Esophagus (tissue), 2 donors: ENCODE measurements around the gene PDE6G. TPM values are rescaled to one million over a fixed set of nuclear protein-coding genes. Genes with fewer than 3 reads are reported as not detected.
A peak's percentile ranks its signal among the peaks of the same experiment; 100 is the strongest.

Experiments
- H3K27ac ChIP-seq, 2 donors: one replicate each; pipeline ENCODE4 v1.5.1; 2013; ENCODE audit warnings: low read depth in 2 of 2, mild to moderate bottlenecking in 2 of 2, inconsistent platforms in 1 of 2, low read length in 1 of 2, moderate library complexity in 1 of 2
- H3K27me3 ChIP-seq, 2 donors: one replicate each; pipeline ENCODE4 v1.6.1; 2013; ENCODE audit warnings: low read length in 2 of 2, control low read depth in 1 of 2, mild to moderate bottlenecking in 1 of 2; ENCODE audit not compliant: insufficient read depth in 2 of 2, control insufficient read depth in 1 of 2
- H3K36me3 ChIP-seq, 2 donors: one replicate each; pipeline ENCODE4 v1.6.1; 2013; ENCODE audit warnings: low read length in 1 of 2; ENCODE audit not compliant: control insufficient read depth in 2 of 2, insufficient read depth in 2 of 2
- H3K4me1 ChIP-seq, 2 donors: one replicate each; pipeline ENCODE4 v1.6.1; 2013; ENCODE audit warnings: low read length in 1 of 2; ENCODE audit not compliant: control insufficient read depth in 2 of 2, insufficient read depth in 2 of 2
- H3K4me3 ChIP-seq, 2 donors: one replicate each; pipeline ENCODE4 v1.5.1; 2013; ENCODE audit warnings: low read length in 2 of 2, mild to moderate bottlenecking in 2 of 2, low read depth in 1 of 2, moderate library complexity in 1 of 2
- H3K9me3 ChIP-seq, 2 donors: one replicate each; pipeline ENCODE4 v1.6.1; 2013; ENCODE audit warnings: mild to moderate bottlenecking in 2 of 2, low read depth in 1 of 2, low read length in 1 of 2, moderate library complexity in 1 of 2; ENCODE audit not compliant: control insufficient read depth in 2 of 2, insufficient read depth in 1 of 2
- WGBS, 2 donors: extraction: QIAGEN DNeasy Blood & Tissue Kit; methylation state at CpG; one replicate each; pipeline ENCODE4 v1.1.7; 2013; 5-methylcytosine and 5-hydroxymethylcytosine counted together
- polyA plus RNA-seq, 2 donors: library from polyadenylated mRNA; stranded (reverse); fragments of 200-250 nt; gene quantifications; one replicate each; pipeline ENCODE4 v1.2.3, GENCODE V29; 2013
- donor health status: healthy with polysubstance abuse.
- donor health status: Bipolar disorder and iron deficiency.

The PDE6G gene
- polyA plus RNA-seq, 2 donors = 0.12 to 0.33 TPM

DNA sequence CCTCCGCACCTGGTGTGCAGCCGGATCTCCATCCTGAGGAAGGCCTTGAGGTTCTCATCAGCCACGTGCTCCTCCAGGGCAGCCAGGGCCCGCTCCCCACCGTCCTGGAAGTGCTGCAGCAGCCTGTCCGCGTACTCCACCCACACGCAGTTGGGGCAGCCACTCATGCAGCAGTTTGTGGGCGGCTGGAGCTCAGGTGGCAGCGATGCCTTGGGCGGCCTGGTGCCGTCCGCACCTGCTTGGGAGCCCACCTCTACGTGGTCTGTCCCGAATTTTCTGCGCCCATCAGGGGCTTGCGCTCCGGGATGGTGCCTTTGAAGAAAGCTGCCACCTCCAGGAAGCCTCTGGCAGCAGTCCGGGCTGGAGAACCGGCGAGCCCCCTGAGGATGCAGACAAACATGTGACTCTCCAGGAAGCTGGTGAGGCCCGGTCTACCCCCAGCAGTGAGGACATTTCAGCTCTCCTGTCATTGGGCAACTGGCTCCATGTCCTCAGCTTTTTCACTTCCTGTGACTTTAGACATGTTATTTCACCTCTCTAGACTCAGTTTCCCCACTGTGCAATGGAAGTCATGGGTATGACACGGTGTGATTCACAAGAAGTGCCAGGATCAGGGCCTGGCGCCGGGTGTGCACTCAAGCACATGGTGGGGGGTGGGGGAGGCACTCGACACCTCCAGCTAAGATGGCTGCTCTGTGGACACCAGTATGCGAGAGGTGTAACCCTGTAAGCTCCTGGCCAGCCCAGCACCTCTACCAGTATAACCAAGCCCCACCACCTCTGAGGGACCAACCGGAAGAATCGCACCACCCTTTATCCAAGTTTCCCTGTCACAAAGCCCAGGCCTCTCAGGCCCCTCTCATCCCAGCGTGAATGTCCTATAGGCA is 9.1 kb upstream of the PDE6G start:
- WGBS, 2 donors = 58 to 59% methylated on average over 30 of the region's 30 CpGs
- peaks cover 6 to 10% of the 10 kb centered on the region in 2 donors for H3K4me1 ChIP-seq
- no peaks in the 10 kb centered on the region for H3K9me3 ChIP-seq
- peak overlapping the region; percentile 89 to 93 for H3K27ac ChIP-seq
- H3K27me3 ChIP-seq = no peaks in the 10 kb centered on the region
- peaks cover 7 to 15% of the 10 kb centered on the region in 2 donors for H3K36me3 ChIP-seq
- peak overlapping the region; percentile 90 to 94 for H3K4me3 ChIP-seq

DNA sequence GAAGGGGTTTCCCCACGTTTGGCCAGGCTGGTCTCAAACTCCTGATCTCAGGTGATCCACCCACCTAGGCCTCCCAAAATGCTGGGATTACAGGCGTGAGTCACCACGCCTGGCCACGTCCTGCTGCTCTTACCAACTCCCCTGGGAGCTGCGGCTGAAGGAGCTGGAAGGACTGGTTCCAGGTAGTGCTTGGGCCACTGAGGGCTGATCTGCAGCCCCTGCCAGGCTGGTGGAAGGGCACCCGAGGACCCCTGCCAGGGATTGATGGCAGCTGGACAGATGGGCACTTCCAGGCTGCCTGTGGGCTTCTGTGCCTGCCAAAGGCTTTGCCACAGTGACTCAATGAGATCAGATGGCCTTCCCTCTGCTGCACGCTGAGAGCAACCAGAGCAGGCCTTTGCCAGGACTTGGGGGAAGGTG is 7.7 kb upstream of the PDE6G start:
- peak overlapping the region; percentile 30 to 78 for H3K27ac ChIP-seq
- H3K4me1 ChIP-seq = peaks cover 6 to 10% of the 10 kb centered on the region in 2 donors
- 59 to 78% methylated on average over 7 of the region's 7 CpGs for WGBS, 2 donors
- H3K36me3 ChIP-seq = peaks cover 0 to 4% of the 10 kb centered on the region in 2 donors
- no peaks in the 10 kb centered on the region for H3K27me3 ChIP-seq
- H3K9me3 ChIP-seq = no peaks in the 10 kb centered on the region
- H3K4me3 ChIP-seq = no peak overlapping the region

DNA sequence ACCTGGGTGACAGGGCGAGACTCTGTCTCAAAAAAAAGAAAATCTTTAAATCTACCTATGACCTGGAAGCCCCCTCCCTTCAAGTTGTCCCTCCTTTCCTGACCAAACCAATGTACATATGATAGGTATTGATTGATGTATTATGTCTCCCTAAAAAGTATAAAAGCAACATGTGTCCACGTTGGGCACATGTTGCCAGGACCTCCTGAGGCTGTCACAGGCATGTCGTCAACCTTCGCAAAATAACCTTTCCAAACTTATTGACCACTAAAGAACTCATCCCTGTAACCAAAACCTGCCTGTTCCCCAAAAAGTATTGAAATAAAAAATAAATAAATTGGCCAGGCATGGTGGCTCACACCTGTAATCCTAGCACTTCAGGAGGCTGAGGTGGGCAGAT is 5.7 kb upstream of the PDE6G start:
- H3K9me3 ChIP-seq = no peaks in the 10 kb centered on the region
- no peak overlapping the region for H3K27ac ChIP-seq
- H3K27me3 ChIP-seq = no peaks in the 10 kb centered on the region
- WGBS, 2 donors = 90 to 91% methylated on average over 4 of the region's 4 CpGs
- H3K4me3 ChIP-seq = no peak overlapping the region
- peaks cover 3 to 10% of the 10 kb centered on the region in 2 donors for H3K4me1 ChIP-seq
- H3K36me3 ChIP-seq = peaks cover 0 to 3% of the 10 kb centered on the region in 2 donors

DNA sequence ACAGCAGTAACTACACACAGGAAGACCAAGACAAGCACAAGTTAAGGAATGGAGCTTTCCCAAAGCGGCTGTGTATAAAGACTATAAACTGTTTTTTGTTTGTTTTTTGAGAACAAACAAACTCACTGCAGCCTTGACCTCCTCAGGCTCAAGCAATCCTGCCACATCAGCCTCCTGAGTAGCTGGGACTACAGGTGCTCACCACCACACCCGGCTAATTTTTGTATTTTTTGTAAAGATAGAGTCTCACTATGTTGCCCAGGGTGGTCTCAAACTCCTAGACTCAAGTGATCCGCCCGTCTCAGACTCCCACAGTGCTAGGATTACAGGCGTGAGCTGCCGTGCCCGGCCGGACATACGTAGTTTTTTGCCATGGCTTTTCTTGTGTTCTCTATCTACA is 4.1 kb upstream of the PDE6G start:
- WGBS, 2 donors = 90 to 91% methylated on average over 9 of the region's 9 CpGs
- Histone ChIP-seq H3K4me1 (peaks cover 2 to 8% of the 10 kb centered on the region in 2 donors), H3K9me3 (no peaks in the 10 kb centered on the region), H3K27me3 (peaks cover 0 to 2% of the 10 kb centered on the region in 2 donors), H3K27ac (peak overlapping the region; percentile 63 to 77), H3K36me3 (peaks cover 0 to 3% of the 10 kb centered on the region in 2 donors), H3K4me3 (no peak overlapping the region)

DNA sequence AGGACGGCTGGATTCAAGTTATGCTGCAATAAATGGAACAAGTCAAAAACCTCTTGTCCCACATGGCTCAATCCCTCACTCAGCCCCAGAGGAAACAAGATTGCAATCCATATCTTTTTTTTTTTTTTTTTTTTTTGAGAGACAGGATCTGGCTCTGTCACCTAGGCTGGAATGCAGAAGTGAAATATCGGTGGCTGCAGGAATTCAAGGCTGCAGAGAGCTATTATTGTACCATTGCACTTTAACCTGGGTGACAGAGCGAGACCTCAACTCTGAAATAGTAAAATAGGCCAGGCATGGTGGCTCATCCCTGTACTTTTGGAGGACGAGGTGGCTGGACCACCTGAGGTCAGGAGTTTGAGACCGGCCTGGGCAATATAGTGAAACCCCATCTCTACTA is 2.7 kb upstream of the PDE6G start:
- H3K9me3 ChIP-seq = no peaks in the 10 kb centered on the region
- no peaks in the 10 kb centered on the region for H3K4me1 ChIP-seq
- H3K27ac ChIP-seq = peak overlapping the region; percentile 48 to 64
- no peaks in the 10 kb centered on the region for H3K36me3 ChIP-seq
- H3K4me3 ChIP-seq = no peak overlapping the region
- 63 to 67% methylated on average over 5 of the region's 5 CpGs for WGBS, 2 donors
- H3K27me3 ChIP-seq = peaks cover 0 to 2% of the 10 kb centered on the region in 2 donors

DNA sequence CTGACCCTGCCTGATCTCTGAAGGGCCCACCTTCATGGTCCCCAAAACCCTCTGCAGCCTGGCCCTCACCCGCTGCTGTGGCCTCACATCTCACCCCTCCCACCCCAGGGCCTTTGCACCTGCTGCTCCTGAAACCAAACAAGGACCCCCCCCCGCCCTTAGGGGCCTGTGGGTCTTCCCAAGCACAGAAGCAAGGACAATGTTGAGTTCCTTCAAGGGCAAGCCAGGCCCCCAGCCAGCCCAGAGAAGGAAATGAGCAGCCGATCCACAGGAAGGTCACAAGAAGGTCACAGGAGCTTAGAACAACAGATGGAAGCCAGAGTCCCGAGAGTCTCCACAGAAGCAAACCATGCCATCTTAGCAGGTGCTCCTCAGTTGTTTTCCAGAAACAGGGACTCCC is 493 bp upstream of the PDE6G start:
- H3K4me1 ChIP-seq = no peaks in the 10 kb centered on the region
- peaks cover 0 to 2% of the 10 kb centered on the region in 2 donors for H3K27me3 ChIP-seq
- 53 to 81% methylated on average over 4 of the region's 4 CpGs for WGBS, 2 donors
- H3K27ac ChIP-seq = no peak overlapping the region
- H3K36me3 ChIP-seq = no peaks in the 10 kb centered on the region
- H3K4me3 ChIP-seq = no peak overlapping the region
- no peaks in the 10 kb centered on the region for H3K9me3 ChIP-seq

DNA sequence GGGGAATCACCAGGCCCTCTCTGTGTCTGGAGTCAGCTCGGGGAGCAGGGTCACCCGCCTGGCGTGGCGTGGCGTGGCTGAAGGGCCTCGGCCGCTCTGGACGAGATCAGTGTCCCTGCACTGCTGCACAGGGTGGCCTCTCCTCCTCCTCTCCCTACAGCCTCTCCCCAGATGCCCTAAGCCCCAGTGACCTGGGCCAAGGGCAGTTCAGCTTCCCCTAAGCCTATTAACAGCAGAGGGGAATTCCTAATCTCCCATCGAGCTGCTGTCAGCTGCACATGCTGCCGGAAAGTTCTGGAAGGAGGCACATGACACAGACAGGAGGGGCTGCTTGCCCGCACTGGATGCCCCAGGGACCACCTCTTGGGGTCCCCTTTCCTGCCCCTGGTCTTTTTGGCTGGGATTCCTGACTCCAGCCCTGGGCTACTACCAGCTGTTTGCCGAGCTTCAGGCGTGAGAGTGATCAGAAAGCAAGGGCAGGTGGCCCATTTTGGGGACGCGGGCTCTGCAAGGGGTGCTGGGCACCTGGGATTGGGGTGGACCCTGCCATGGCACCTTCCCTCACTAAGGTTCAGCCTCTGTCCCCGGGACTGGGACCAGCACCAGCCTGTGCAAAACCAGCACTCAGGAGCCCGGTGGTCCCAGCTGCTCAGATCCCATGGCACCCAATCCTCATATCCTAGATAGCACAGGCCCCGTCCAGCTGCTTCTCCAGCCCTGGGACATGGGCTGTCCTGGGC is 794 bp downstream of the PDE6G start:
- Histone ChIP-seq H3K9me3 (no peaks in the 10 kb centered on the region), H3K4me1 (no peaks in the 10 kb centered on the region), H3K27me3 (peaks cover 0 to 2% of the 10 kb centered on the region in 2 donors), H3K27ac (no peak overlapping the region), H3K36me3 (no peaks in the 10 kb centered on the region), H3K4me3 (no peak overlapping the region)
- WGBS, 2 donors = 71 to 77% methylated on average over 16 to 18 of the region's 18 CpGs

DNA sequence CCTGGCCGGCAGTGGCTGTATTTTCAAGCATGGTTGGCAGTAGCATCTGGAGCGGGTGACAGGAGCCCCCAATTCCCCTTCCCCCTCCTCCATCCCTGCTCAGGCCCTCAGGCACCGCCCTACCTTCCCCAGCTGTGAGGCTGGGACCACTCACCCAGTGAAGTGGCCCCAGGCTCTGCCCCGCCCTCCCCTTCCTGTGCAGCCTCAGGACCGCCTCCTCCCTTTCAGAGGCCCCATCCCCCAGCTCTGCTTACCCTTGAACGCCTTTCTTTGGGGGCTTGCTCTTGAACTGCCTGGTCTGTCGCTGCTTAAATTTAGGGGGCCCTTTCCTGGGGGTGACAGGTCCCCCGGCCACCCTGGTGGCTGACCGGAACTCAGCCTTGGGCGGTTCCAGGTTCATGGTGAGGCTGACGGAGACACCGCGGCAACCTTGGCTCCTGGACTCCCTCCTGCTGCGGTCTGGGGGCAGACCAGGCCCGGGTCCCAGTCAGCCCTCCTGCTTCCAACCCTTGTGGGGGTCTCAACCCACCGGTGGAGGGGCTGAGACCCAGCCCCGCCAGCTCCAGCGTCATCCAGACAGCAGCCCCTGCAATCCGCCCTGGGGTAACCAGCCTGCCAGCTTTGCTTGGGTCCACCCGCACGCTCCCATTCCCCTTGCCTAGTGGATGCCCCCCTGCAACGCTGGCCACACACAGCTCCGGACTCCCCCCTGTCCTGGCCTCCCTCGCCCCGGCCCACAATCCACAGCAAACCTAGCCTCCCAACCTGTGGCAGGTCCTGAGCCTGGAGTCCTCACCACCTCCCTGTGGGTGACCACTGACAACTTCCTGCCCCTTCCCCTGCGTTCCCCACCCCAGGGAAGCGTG is 3.2 kb downstream of the PDE6G start:
- H3K4me1 ChIP-seq = peaks cover 0 to under 1% of the 10 kb centered on the region in 2 donors
- H3K27ac ChIP-seq = no peak overlapping the region
- WGBS, 2 donors = 28 to 38% methylated on average over 27 of the region's 27 CpGs
- peaks cover 0 to 7% of the 10 kb centered on the region in 2 donors for H3K9me3 ChIP-seq
- H3K36me3 ChIP-seq = no peaks in the 10 kb centered on the region
- peaks cover 0 to 10% of the 10 kb centered on the region in 2 donors for H3K27me3 ChIP-seq
- no peak overlapping the region for H3K4me3 ChIP-seq

DNA sequence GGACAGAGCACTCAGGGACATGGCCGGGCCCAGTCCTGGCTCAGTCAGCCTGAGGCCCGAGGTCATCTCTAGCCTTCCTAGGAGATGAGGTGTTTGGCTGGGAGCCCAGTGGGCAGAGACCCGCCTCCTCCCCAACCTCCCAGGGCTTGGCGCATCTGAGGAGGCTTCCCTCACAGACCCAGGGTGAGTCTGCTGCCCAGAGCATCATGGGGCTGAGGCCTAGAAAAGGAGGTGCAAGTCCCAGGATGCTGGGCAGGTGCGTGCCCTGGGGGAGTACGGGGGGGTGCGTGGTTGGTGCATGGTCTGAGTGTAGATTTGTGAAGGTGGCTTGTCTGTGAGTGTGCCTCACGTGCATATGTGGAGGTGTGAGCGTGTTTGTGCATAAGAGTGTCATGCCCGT is 4.7 kb downstream of the PDE6G start:
- H3K27ac ChIP-seq = no peak overlapping the region
- 69 to 72% methylated on average over 10 of the region's 10 CpGs for WGBS, 2 donors
- no peak overlapping the region for H3K4me3 ChIP-seq
- H3K36me3 ChIP-seq = no peaks in the 10 kb centered on the region
- H3K9me3 ChIP-seq = peaks cover 0 to 10% of the 10 kb centered on the region in 2 donors
- H3K27me3 ChIP-seq = peaks cover 0 to 15% of the 10 kb centered on the region in 2 donors
- peaks cover 3 to 4% of the 10 kb centered on the region in 2 donors for H3K4me1 ChIP-seq
